Fibroblast of villous mesenchyme (primary cell): ENCODE measurements around the gene IFI27. TPM values are rescaled to one million over a fixed set of nuclear protein-coding genes. Genes with fewer than 3 reads are reported as not detected.
A peak's percentile ranks its signal among the peaks of the same experiment; 100 is the strongest.

Experiments used
- DNase-seq: peaks from one replicate; pipeline ENCODE4 v3.0.0-alpha.2; 2010; ENCODE audit warnings: low read depth
- H3K4me3 ChIP-seq: 2 replicates; pipeline ENCODE4 v1.5.1; 2011; ENCODE audit warnings: low read depth, mild to moderate bottlenecking, low read length
- total RNA-seq: library from RNA; depleted of rRNA; stranded (reverse); fragments of >200 nt; gene quantifications from 2 replicates; pipeline ENCODE4 v1.2.3, GENCODE V29; 2012
- TF ChIP-seq, protein P1 (sequence below): IDR thresholded peaks from 2 replicates; pipeline ENCODE4 v1.5.1; 2012; ENCODE audit warnings: low read depth, mild to moderate bottlenecking, low read length; ENCODE audit not compliant: insufficient read depth

Gene IFI27
- total RNA-seq, 1 donor: 51.4 TPM

- DNase-seq: no peak
- H3K4me3 ChIP-seq: no peak overlapping the region
- TF ChIP-seq, protein P1, sequence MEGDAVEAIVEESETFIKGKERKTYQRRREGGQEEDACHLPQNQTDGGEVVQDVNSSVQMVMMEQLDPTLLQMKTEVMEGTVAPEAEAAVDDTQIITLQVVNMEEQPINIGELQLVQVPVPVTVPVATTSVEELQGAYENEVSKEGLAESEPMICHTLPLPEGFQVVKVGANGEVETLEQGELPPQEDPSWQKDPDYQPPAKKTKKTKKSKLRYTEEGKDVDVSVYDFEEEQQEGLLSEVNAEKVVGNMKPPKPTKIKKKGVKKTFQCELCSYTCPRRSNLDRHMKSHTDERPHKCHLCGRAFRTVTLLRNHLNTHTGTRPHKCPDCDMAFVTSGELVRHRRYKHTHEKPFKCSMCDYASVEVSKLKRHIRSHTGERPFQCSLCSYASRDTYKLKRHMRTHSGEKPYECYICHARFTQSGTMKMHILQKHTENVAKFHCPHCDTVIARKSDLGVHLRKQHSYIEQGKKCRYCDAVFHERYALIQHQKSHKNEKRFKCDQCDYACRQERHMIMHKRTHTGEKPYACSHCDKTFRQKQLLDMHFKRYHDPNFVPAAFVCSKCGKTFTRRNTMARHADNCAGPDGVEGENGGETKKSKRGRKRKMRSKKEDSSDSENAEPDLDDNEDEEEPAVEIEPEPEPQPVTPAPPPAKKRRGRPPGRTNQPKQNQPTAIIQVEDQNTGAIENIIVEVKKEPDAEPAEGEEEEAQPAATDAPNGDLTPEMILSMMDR: no peak
Measured at GRCh38 chr14:94089479-94089878, 21.1 kb upstream of the IFI27 start.

GRCh38 chr14:94093418-94093817 lies 17.1 kb upstream of the IFI27 start:
- no peak for DNase-seq
- H3K4me3 ChIP-seq: no peak overlapping the region
- TF ChIP-seq, protein P1: no peak

DNA sequence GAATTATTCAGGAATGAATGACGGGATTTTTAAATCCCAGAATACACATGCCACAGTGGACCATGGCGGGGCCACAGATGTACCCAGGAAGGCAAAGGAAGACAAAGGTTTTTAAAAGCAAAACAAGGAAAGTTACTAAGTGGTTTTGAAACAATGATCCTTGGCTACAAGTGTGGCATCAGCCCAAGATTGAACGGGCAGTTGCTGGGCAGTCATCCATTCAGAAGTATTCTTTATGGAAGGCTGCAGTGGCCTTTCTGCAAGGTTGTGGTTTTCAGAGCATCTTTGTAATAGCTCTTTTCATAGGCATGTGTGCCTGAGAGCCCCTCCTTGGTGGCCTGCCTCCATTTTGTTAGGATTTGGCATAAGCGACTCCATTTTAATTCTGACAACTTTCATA lies 13.4 kb upstream of the IFI27 start:
- no peak overlapping the region for H3K4me3 ChIP-seq
- TF ChIP-seq, protein P1: no peak
- DNase-seq: no peak

DNA sequence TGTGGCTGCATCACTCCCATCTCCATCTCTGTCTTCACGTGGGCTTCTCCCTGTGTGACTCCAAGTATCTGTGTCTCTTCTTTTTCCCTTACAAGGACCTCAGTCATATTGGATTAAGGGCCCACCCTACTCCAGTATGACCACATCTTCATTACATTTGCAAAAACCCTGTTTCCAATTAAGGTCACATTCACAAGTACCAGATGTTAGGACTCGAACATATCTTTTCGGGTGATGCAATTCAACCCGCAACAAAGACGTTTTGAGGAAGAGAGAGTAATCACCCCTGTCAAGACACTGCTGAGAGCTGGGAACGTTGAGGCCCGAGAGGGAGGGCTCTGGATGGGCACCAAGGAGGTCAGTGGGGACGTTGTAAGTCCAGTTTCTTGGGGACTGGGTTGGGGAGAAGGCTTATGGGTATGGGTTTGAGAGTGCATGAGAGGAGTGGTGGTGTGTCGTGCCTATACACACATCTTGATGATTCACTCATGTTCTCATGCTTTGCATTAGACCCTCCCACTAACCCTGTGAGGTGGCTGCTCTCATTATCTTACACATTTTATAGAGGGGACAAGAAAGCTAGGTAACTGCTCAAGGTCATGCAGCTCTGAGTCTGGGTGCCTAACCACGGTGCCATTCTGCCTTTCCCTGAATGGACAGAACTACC lies 12.1 kb upstream of the IFI27 start:
- H3K4me3 ChIP-seq: no peak overlapping the region
- peak; percentile 67 for DNase-seq
- TF ChIP-seq, protein P1: no peak

DNA sequence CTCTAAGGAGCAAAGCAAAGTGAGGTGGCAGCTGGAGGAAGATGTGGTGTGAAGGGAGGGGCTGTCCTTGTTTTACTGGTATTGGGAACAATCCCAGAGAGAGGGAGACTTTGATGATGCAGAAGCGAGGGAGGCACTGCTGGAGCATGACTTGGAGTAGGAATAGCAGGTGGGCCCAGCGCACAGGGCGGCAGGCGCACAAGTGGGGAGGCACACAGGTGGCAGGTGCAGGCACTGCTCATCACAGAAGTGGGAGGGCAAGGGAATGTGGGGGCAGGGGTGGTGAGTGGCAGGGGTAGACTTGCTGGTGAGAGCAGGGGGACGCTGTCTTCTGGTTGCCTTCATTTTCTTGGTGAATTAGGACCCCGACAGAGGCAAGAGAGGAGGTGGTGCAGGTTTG lies 11.5 kb upstream of the IFI27 start:
- TF ChIP-seq, protein P1: no peak

DNA sequence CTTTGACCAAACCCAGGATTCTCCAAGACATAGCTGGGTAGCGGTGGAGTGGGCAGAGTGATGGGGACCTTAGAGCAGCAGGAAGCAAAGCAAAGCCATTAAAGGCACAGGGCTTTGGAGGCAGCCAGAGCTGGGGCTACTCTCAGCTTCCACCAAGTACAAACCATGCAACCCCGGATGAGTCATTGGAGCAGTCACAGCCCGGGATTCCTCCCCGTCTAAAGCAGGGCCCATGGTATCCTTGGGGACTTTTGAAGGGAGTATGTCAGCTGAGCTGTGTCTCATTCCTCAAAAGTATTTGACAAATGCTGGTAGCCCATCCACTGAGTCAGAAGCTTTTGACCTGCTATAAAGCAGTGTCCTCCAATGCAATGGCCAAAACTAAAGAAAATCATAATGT lies 9.7 kb upstream of the IFI27 start:
- peak; percentile 63 for DNase-seq
- TF ChIP-seq, protein P1: no peak
- H3K4me3 ChIP-seq: no peak overlapping the region

More for the DNA sequence above, 11.5 kb upstream of the IFI27 start:
- DNase-seq: no peak
- no peak overlapping the region for H3K4me3 ChIP-seq

DNA sequence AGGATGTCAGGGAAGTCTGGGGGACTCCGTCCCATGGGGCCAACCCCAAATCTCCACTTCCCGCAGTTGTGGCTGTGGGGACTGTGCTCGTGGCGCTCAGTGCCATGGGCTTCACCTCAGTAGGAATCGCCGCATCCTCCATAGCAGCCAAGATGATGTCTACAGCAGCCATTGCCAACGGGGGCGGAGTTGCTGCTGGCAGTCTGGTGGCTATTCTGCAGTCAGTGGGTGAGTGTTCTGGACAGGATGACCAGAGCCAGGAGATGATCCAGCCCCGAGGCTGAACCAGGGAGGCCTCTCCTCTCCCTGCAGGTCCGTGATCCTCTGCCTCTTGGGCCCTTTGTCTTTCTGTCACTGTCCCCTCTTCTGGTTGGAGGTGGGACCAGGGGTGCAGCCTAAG lies 8.8 kb upstream of the IFI27 start:
- no peak for DNase-seq
- TF ChIP-seq, protein P1: no peak
- H3K4me3 ChIP-seq: no peak overlapping the region
